Measurements from ENCODE around the gene ABCA5. TPM values are rescaled to one million over a fixed set of nuclear protein-coding genes. Genes with fewer than 3 reads are reported as not detected.

ABCA5 gene
- total RNA-seq, 3 donors from 2014 or later (not counting 1 experiment from before 2014, with no cell fraction given): 52.1 to 84.5 (median 57.6) TPM

DNA sequence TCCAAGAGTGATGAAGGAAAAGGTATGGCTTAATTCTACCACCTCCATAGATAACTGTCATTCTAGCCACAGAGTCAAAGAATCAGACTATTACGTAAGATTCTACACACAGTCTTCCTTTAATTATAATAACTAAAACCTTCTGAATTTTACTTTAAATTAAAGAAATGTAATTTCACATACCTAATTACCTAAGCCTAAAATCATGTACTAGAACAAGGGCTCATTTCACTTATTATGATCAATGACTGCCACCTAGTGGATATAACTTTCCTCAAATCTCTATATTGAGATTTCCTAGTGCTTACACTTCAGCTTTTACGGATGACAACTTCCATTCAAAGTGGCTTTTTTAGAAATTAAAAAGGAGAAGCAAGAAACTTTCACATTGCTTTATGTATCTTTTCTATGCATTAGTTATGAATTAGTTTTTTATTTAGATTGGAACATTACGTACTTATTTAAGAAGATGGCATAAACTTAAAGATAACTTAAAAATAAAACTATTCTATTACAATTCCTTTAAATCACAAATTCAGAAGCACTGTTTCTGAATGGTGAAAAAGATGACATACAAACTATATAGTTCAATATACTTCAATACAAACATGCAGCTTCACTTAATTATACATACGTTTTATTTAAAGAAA is 80.1 kb downstream of the ABCA5 start:
- H3K27ac Mint-ChIP-seq: no peak overlapping the region
- Histone ChIP-seq H3K27ac (ENCODE audit: low read length) (no peak overlapping the region), H3K27me3 (ENCODE audit: control insufficient read depth, insufficient read depth, low read length) (no peaks in the 10 kb centered on the region), H3K4me1 (ENCODE audit: control insufficient read depth, insufficient read depth, low read length) (no peaks in the 10 kb centered on the region), H3K36me3 (ENCODE audit: control insufficient read depth, insufficient read depth, low read length) (no peaks in the 10 kb centered on the region), H3K9me3 (ENCODE audit: control insufficient read depth, insufficient read depth, low read length) (no peaks in the 10 kb centered on the region), H3K4me3 (ENCODE audit: low read length) (no peak overlapping the region)
- no peaks in the 10 kb centered on the region for H3K4me1 Mint-ChIP-seq
- H3K36me3 Mint-ChIP-seq: no peaks in the 10 kb centered on the region
- 100% methylated on average over 2 of the region's 4 CpGs for WGBS (ENCODE audit: insufficient coverage)
- H3K9me3 Mint-ChIP-seq: no peaks in the 10 kb centered on the region
- intact Hi-C loops (cut with micrococcal nuclease): loop anchor here (1.0 kb wide), 1 partner anchor 470 kb away; no protein-coding TSS in a partner anchor
- peak; percentile 47 to 52 (median 51) for ATAC-seq
- H3K4me3 Mint-ChIP-seq: no peak overlapping the region
- TF ChIP-seq, protein P1, sequence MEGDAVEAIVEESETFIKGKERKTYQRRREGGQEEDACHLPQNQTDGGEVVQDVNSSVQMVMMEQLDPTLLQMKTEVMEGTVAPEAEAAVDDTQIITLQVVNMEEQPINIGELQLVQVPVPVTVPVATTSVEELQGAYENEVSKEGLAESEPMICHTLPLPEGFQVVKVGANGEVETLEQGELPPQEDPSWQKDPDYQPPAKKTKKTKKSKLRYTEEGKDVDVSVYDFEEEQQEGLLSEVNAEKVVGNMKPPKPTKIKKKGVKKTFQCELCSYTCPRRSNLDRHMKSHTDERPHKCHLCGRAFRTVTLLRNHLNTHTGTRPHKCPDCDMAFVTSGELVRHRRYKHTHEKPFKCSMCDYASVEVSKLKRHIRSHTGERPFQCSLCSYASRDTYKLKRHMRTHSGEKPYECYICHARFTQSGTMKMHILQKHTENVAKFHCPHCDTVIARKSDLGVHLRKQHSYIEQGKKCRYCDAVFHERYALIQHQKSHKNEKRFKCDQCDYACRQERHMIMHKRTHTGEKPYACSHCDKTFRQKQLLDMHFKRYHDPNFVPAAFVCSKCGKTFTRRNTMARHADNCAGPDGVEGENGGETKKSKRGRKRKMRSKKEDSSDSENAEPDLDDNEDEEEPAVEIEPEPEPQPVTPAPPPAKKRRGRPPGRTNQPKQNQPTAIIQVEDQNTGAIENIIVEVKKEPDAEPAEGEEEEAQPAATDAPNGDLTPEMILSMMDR (IDR thresholded peaks at IDR 0.05): peak; percentile 87
- peak in 1 of 2 donors; percentile 59 for DNase-seq
- H3K27me3 Mint-ChIP-seq (ENCODE audit: low read depth in 2 of 2): no peaks in the 10 kb centered on the region

DNA sequence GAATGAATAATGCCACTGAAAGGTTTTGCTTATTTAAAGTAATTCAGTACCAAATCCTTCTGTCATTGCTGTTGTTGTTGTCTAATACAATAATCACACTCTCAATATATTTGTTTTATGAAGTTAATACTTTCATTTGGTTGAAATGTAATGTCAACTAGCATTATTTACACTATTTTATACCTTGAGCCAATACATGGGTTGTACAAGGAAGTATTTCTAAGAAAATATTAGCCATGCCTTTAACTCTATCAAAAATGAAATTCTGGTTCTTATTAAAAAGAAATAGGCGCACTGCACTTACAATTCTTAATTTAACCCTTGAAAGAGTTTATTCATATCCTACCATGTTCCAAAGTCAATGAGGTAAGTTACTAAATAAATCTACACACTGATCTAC is 80.7 kb downstream of the ABCA5 start:
- intact Hi-C loops (cut with micrococcal nuclease): loop anchor here (1.0 kb wide), 1 partner anchor 469 kb away; no protein-coding TSS in a partner anchor
- no CpG with 5 or more reads among the region's 1 CpG for WGBS (ENCODE audit: insufficient coverage)
- Histone ChIP-seq H3K4me3 (ENCODE audit: low read length) (no peak overlapping the region), H3K27me3 (ENCODE audit: control insufficient read depth, insufficient read depth, low read length) (no peaks in the 10 kb centered on the region), H3K27ac (ENCODE audit: low read length) (no peak overlapping the region), H3K9me3 (ENCODE audit: control insufficient read depth, insufficient read depth, low read length) (no peaks in the 10 kb centered on the region), H3K4me1 (ENCODE audit: control insufficient read depth, insufficient read depth, low read length) (no peaks in the 10 kb centered on the region), H3K36me3 (ENCODE audit: control insufficient read depth, insufficient read depth, low read length) (no peaks in the 10 kb centered on the region)
- ATAC-seq: no peak
- Mint-ChIP-seq H3K27ac (no peak overlapping the region), H3K9me3 (no peaks in the 10 kb centered on the region), H3K36me3 (no peaks in the 10 kb centered on the region), H3K27me3 (ENCODE audit: low read depth in 2 of 2) (no peaks in the 10 kb centered on the region), H3K4me1 (no peaks in the 10 kb centered on the region), H3K4me3 (no peak overlapping the region)
- TF ChIP-seq, protein P1 (IDR thresholded peaks at IDR 0.05): no peak
- DNase-seq: no peak

DNA sequence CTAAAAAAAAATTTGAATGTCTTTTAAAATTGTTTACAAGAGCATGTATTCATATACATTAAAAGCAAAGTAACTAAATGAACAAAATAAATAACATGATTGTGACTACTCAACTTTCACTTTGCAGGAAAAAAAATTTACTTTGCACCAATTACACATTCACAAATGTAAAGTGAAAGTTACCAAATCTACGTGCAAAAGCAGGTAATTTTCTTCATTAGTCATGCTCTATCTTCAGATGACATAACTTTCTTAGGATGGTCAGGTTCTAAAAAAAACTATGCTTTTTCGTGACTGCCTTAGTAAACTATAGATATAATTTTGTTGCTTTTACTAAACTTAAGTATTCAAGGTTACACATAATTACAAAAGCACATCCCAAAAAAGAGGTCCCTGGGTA is 81.3 kb downstream of the ABCA5 start:
- H3K36me3 ChIP-seq (ENCODE audit: control insufficient read depth, insufficient read depth, low read length): no peaks in the 10 kb centered on the region
- Mint-ChIP-seq H3K27ac (no peak overlapping the region), H3K9me3 (no peaks in the 10 kb centered on the region), H3K36me3 (no peaks in the 10 kb centered on the region), H3K4me1 (no peaks in the 10 kb centered on the region), H3K4me3 (no peak overlapping the region), H3K27me3 (ENCODE audit: low read depth in 2 of 2) (no peaks in the 10 kb centered on the region)
- intact Hi-C loops (cut with micrococcal nuclease): loop anchor here (1.0 kb wide), 1 partner anchor 468 kb away; no protein-coding TSS in a partner anchor
- H3K27ac ChIP-seq (ENCODE audit: low read length): no peak overlapping the region
- H3K4me3 ChIP-seq (ENCODE audit: low read length): no peak overlapping the region
- ATAC-seq (no peak), DNase-seq (no peak)
- TF ChIP-seq, protein P1 (IDR thresholded peaks at IDR 0.05): no peak
- 20% methylated on average over 1 of the region's 2 CpGs for WGBS (ENCODE audit: insufficient coverage)
- no peaks in the 10 kb centered on the region for H3K9me3 ChIP-seq (ENCODE audit: control insufficient read depth, insufficient read depth, low read length)
- H3K27me3 ChIP-seq (ENCODE audit: control insufficient read depth, insufficient read depth, low read length): no peaks in the 10 kb centered on the region
- H3K4me1 ChIP-seq (ENCODE audit: control insufficient read depth, insufficient read depth, low read length): no peaks in the 10 kb centered on the region

Measured in natural killer cell (primary cell).